ENCODE measurements around the gene PGP. TPM values are rescaled to one million over a fixed set of nuclear protein-coding genes. Genes with fewer than 3 reads are reported as not detected.
"Not testable (repeated sequence)": the region's sequence is repeated elsewhere in the genome, so short reads cannot be mapped to it uniquely, and the experiment has no call there.

Gene PGP
- 36.6 and 37.5 TPM in 2 replicates for polyA plus RNA-seq (2013)

DNA sequence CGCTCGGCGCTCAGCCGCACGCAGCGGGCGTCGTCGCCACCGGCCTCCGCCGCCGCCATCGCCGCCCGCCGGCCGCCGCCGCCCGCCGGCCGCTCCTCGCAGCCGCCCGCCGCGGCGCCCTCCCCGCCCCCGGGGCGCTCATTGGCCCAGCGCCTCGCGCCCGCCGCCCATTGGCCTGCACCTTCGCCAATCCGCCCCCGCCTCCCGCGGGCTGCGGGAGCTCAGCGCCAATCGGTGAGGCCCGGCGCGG lies at the start of gene PGP:
Gene PGP (minus strand): TSS at position 122 of the 250 bp plus-strand sequence. CDS start 63 bp downstream, at position 59.
- peak within 1 kb of the TSS; percentile 62 for H2AFZ ChIP-seq (ENCODE audit: insufficient read depth, low read length, poor library complexity)
- peaks cover 10% of the 10 kb centered on the region for H3K79me2 ChIP-seq (ENCODE audit: control insufficient read depth, insufficient read depth, low read length, poor library complexity)
- peak within 1 kb of the TSS; percentile 86 for H2BK5ac ChIP-seq (ENCODE audit: low read depth, low read length, poor library complexity)

GRCh38 chr16:2263026-2263425 lies 48.4 kb upstream of the PGP start:
- not testable (repeated sequence) for H2BK5ac ChIP-seq (ENCODE audit: low read depth, low read length, poor library complexity); H3K14ac ChIP-seq (ENCODE audit: low read length); H4K12ac ChIP-seq (ENCODE audit: low read depth, low read length); H4K91ac ChIP-seq (ENCODE audit: low read depth, low read length); H3K9me3 ChIP-seq (ENCODE audit: insufficient read depth, low read depth, low read length); H4K8ac ChIP-seq (ENCODE audit: low read depth, low read length); H2BK12ac ChIP-seq (ENCODE audit: low read length); H3K4me3 ChIP-seq (ENCODE audit: low read depth, low read length); H2AK5ac ChIP-seq (ENCODE audit: low read length); H3K23ac ChIP-seq (ENCODE audit: low read length); H3K27ac ChIP-seq (ENCODE audit: low read depth, low read length); H2AFZ ChIP-seq (ENCODE audit: insufficient read depth, low read length, poor library complexity); H3K79me1 ChIP-seq (ENCODE audit: low read length); H3K27me3 ChIP-seq (ENCODE audit: insufficient read depth, low read length); H3K18ac ChIP-seq (ENCODE audit: low read length); DNase-seq; H2BK120ac ChIP-seq (ENCODE audit: insufficient read depth, low read length, poor library complexity); H3K4me2 ChIP-seq (ENCODE audit: low read length); H3K9ac ChIP-seq (ENCODE audit: low read length); H3K4me1 ChIP-seq (ENCODE audit: control insufficient read depth in 1 of 2, insufficient read depth in 2 of 2, low read length in 2 of 2)
- no CpG with 5 or more reads among the region's 14 CpGs for WGBS (ENCODE audit: extremely low coverage, insufficient coverage, insufficient read length)
- H3K4ac ChIP-seq (ENCODE audit: low read depth, low read length) = peak overlapping the region; percentile 93
- peaks cover 25% of the 10 kb centered on the region for H3K79me2 ChIP-seq (ENCODE audit: control insufficient read depth, insufficient read depth, low read length, poor library complexity)
- H3K36me3 ChIP-seq (ENCODE audit: control insufficient read depth in 1 of 2, insufficient read depth in 2 of 2, low read length in 2 of 2) = peaks cover 44 to 49% of the 10 kb centered on the region in 2 experiments

More for the DNA sequence above, at the start of gene PGP:
- H4K12ac ChIP-seq (ENCODE audit: low read depth, low read length) = peak within 1 kb of the TSS; percentile 60
- WGBS (ENCODE audit: extremely low coverage, insufficient coverage, insufficient read length) = no CpG with 5 or more reads among the region's 48 CpGs
- peak within 1 kb of the TSS; percentile 88 for H3K4ac ChIP-seq (ENCODE audit: low read depth, low read length)
- peak within 1 kb of the TSS; percentile 90 for H3K27ac ChIP-seq (ENCODE audit: low read depth, low read length)
- peaks cover 26 to 30% of the 10 kb centered on the region in 2 experiments for H3K4me1 ChIP-seq (ENCODE audit: control insufficient read depth in 1 of 2, insufficient read depth in 2 of 2, low read length in 2 of 2)
- H4K8ac ChIP-seq (ENCODE audit: low read depth, low read length) = peak within 1 kb of the TSS; percentile 91
- H2AK5ac ChIP-seq (ENCODE audit: low read length) = peak within 1 kb of the TSS; percentile 77
- H3K9ac ChIP-seq (ENCODE audit: low read length) = peak within 1 kb of the TSS; percentile 96
- peak within 1 kb of the TSS; percentile 86 for H2BK120ac ChIP-seq (ENCODE audit: insufficient read depth, low read length, poor library complexity)
- peak within 1 kb of the TSS; percentile 99 for H3K4me3 ChIP-seq (ENCODE audit: low read depth, low read length)
- H3K9me3 ChIP-seq (ENCODE audit: insufficient read depth, low read depth, low read length) = peaks cover 3% of the 10 kb centered on the region
- H2BK12ac ChIP-seq (ENCODE audit: low read length) = no peak within 1 kb of the TSS
- peaks cover 19 to 20% of the 10 kb centered on the region in 2 experiments for H3K36me3 ChIP-seq (ENCODE audit: control insufficient read depth in 1 of 2, insufficient read depth in 2 of 2, low read length in 2 of 2)
- H3K23ac ChIP-seq (ENCODE audit: low read length) = no peak within 1 kb of the TSS
- H3K18ac ChIP-seq (ENCODE audit: low read length) = peak within 1 kb of the TSS; percentile 93
- peak within 1 kb of the TSS; percentile 93 for H3K4me2 ChIP-seq (ENCODE audit: low read length)
- peaks cover 9% of the 10 kb centered on the region for H3K79me1 ChIP-seq (ENCODE audit: low read length)
- H4K91ac ChIP-seq (ENCODE audit: low read depth, low read length) = peak within 1 kb of the TSS; percentile 86
- H3K14ac ChIP-seq (ENCODE audit: low read length) = peak within 1 kb of the TSS; percentile 93
- H3K27me3 ChIP-seq (ENCODE audit: insufficient read depth, low read length) = no peaks in the 10 kb centered on the region
- DNase-seq = no peak

GRCh38 chr16:2260250-2260649 lies 45.6 kb upstream of the PGP start:
- Histone ChIP-seq H4K12ac (ENCODE audit: low read depth, low read length) (no peak overlapping the region), H3K79me2 (ENCODE audit: control insufficient read depth, insufficient read depth, low read length, poor library complexity) (peaks cover 8% of the 10 kb centered on the region), H3K14ac (ENCODE audit: low read length) (no peak overlapping the region), H2BK12ac (ENCODE audit: low read length) (no peak overlapping the region), H2AFZ (ENCODE audit: insufficient read depth, low read length, poor library complexity) (no peak overlapping the region), H3K4ac (ENCODE audit: low read depth, low read length) (no peak overlapping the region), H3K79me1 (ENCODE audit: low read length) (no peaks in the 10 kb centered on the region), H3K9me3 (ENCODE audit: insufficient read depth, low read depth, low read length) (no peaks in the 10 kb centered on the region), H2AK5ac (ENCODE audit: low read length) (no peak overlapping the region), H3K27ac (ENCODE audit: low read depth, low read length) (no peak overlapping the region), H3K4me2 (ENCODE audit: low read length) (no peak overlapping the region), H2BK120ac (ENCODE audit: insufficient read depth, low read length, poor library complexity) (no peak overlapping the region), H3K23ac (ENCODE audit: low read length) (no peak overlapping the region), H3K4me3 (ENCODE audit: low read depth, low read length) (no peak overlapping the region), H4K8ac (ENCODE audit: low read depth, low read length) (no peak overlapping the region), H3K18ac (ENCODE audit: low read length) (no peak overlapping the region), H4K91ac (ENCODE audit: low read depth, low read length) (no peak overlapping the region), H3K4me1 (ENCODE audit: control insufficient read depth in 1 of 2, insufficient read depth in 2 of 2, low read length in 2 of 2) (no peaks in the 10 kb centered on the region), H3K36me3 (ENCODE audit: control insufficient read depth in 1 of 2, insufficient read depth in 2 of 2, low read length in 2 of 2) (peaks cover 66 to 72% of the 10 kb centered on the region in 2 experiments), H3K9ac (ENCODE audit: low read length) (no peak overlapping the region), H3K27me3 (ENCODE audit: insufficient read depth, low read length) (no peaks in the 10 kb centered on the region), H2BK5ac (ENCODE audit: low read depth, low read length, poor library complexity) (no peak overlapping the region)
- WGBS (ENCODE audit: extremely low coverage, insufficient coverage, insufficient read length) = no CpG with 5 or more reads among the region's 8 CpGs
- no peak for DNase-seq

DNA sequence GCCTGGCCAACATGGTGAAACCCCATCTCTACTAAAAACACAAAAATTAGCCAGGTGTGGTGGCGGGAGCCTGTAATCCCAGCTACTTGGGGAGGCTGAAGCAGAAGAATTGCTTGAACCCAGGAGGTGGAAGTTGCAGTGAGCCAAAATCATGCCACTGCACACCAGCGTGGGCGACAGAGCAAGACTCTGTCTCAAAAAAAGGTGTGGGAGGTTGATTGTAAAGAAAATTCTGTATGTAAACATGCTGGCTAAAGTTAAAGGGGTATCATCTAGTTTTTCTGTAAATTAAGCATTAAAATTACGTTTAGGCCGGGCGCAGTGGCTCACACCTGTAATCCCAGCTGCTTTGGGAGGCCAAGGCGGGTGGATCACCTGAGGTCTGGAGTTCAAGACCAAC lies 43.9 kb upstream of the PGP start:
- not testable (repeated sequence) for H3K79me1 ChIP-seq (ENCODE audit: low read length); H3K4me3 ChIP-seq (ENCODE audit: low read depth, low read length); H3K4me2 ChIP-seq (ENCODE audit: low read length); H3K18ac ChIP-seq (ENCODE audit: low read length); H3K4me1 ChIP-seq (ENCODE audit: control insufficient read depth in 1 of 2, insufficient read depth in 2 of 2, low read length in 2 of 2); H2BK120ac ChIP-seq (ENCODE audit: insufficient read depth, low read length, poor library complexity); H4K8ac ChIP-seq (ENCODE audit: low read depth, low read length); H2BK12ac ChIP-seq (ENCODE audit: low read length); H3K23ac ChIP-seq (ENCODE audit: low read length); H2AFZ ChIP-seq (ENCODE audit: insufficient read depth, low read length, poor library complexity); H3K4ac ChIP-seq (ENCODE audit: low read depth, low read length); H3K14ac ChIP-seq (ENCODE audit: low read length); H3K27ac ChIP-seq (ENCODE audit: low read depth, low read length); H4K12ac ChIP-seq (ENCODE audit: low read depth, low read length); H3K79me2 ChIP-seq (ENCODE audit: control insufficient read depth, insufficient read depth, low read length, poor library complexity); H2BK5ac ChIP-seq (ENCODE audit: low read depth, low read length, poor library complexity); H3K27me3 ChIP-seq (ENCODE audit: insufficient read depth, low read length); H4K91ac ChIP-seq (ENCODE audit: low read depth, low read length); H2AK5ac ChIP-seq (ENCODE audit: low read length); DNase-seq; H3K9me3 ChIP-seq (ENCODE audit: insufficient read depth, low read depth, low read length); H3K9ac ChIP-seq (ENCODE audit: low read length)
- no CpG with 5 or more reads among the region's 7 CpGs for WGBS (ENCODE audit: extremely low coverage, insufficient coverage, insufficient read length)
- H3K36me3 ChIP-seq (ENCODE audit: control insufficient read depth in 1 of 2, insufficient read depth in 2 of 2, low read length in 2 of 2) = peaks cover 73 to 80% of the 10 kb centered on the region in 2 experiments

Data from trophoblast cell (in vitro differentiated cells and primary cell).